Embryonic facial prominence (tissue), 1 donor: ENCODE measurements around the gene EHMT2.
"Not testable (repeated sequence)": the region's sequence is repeated elsewhere in the genome, so short reads cannot be mapped to it uniquely, and the experiment has no call there.

Source experiments
- DNase-seq: peaks from one replicate; pipeline ENCODE4 v3.0.0-alpha.2; 2016; ENCODE audit errors: extremely low spot score

EHMT2 gene

DNA sequence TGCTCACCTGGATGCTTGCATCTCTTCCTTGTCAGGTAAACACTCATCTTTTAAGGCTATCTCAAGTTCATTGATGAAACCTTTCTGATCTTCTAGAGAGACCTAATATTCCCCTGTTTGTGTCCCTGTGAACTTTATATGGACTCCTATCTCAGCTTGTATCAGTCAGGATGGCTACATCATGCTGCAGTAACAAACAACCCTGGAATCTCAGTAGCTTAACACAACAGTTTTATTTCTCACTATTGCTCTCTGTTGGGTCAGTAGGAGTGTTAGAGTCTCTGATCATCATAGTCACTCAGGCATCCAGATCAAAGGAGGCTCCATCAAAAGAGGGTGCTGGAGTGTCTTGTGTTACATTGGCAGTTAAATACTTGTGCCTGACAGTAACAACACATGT lies 17.9 kb upstream of the EHMT2 start:
- DNase-seq, result no peak

DNA sequence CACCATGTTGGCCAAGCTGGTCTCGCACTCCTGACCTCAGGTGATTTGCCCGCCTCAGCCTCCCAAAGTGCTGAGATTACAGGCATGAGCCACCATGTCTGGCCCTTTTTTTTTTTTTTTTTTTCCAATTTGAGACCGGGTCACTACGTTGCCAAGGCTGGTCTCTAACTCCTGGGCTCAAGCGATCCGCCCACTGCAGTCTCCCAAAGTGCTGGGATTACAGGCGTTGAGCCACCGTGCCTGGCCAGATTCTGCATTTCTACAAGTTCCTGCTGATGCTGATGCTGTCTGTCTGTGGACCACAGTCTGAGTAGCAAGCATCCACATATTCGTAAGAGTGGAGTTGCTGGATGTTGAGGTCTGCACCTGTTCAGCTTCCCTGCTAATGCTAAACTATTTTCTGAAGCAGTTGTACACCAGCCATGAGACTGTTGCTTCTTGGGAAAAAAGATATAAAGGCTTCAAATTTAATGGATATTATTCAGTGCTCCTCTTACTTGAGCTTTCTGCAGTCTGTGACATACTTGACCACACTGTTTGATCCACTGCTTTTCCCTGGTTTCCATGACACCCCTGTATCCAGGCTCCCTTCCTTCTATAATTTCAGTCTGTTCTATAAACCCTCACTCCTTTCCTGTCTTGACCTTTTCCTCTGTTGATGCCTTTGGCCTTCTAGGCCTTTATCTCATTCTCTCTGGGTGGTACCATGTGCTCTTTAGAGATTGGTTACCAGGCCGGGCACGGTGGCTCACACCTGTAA lies 14.5 kb upstream of the EHMT2 start:
- DNase-seq, result no peak

DNA sequence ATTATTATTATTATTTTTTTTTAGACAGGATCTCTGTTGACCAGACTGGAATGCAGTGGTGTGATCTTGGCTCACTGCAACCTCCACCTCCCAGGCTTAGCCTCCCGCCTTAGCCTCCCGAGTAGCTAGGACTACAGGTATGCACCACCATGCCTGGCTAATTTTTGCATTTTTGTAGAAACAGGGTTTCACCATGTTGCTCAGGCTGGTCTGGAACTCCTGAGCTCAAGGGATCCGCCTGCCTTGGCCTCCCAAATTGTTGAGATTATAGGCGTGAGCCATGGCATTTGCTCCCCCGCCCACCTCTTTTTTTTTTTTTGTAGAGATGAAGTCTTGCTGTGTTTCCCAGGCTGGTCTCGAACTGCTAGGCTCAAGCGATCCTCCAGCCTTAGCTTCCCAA lies 11.8 kb upstream of the EHMT2 start:
- not testable (repeated sequence) for DNase-seq

DNA sequence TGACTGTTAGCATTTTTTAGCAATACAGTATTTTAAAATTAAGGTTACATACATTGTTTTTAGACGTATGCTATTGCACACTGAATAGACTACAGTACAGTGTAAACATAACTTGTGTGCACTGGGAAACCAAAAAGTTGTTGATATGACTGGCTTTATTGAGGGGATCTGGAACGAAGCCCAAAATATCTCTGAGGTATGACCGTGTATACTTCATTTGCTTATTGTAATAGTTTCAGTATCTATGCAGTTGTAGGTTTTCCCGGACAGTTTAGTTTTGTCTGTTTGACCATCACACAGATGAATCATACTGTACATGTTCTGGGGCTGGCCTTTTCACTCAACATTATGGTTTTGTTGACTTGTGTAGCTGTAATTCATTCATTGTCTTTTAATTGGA lies 11.3 kb upstream of the EHMT2 start:
- no peak for DNase-seq

DNA sequence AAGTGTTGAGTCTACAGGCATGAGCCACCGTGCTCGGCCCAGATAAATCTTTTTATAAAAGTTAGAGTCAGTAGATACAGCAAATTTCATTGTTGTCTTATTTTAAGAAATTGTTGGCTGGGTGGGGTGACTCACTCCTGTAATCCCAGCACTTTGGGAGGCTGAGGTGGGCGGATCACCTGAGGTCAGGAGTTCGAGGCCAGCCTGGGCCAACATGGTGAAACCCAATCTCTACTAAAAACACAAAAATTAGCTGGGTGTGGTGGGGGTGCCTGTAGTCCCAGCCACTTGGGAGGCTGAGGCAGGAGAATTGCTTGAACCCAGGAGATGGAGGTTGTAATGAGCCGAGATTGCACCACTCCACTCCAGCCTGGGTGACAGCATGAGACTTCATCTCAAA lies 10.8 kb upstream of the EHMT2 start:
- not testable (repeated sequence) for DNase-seq

DNA sequence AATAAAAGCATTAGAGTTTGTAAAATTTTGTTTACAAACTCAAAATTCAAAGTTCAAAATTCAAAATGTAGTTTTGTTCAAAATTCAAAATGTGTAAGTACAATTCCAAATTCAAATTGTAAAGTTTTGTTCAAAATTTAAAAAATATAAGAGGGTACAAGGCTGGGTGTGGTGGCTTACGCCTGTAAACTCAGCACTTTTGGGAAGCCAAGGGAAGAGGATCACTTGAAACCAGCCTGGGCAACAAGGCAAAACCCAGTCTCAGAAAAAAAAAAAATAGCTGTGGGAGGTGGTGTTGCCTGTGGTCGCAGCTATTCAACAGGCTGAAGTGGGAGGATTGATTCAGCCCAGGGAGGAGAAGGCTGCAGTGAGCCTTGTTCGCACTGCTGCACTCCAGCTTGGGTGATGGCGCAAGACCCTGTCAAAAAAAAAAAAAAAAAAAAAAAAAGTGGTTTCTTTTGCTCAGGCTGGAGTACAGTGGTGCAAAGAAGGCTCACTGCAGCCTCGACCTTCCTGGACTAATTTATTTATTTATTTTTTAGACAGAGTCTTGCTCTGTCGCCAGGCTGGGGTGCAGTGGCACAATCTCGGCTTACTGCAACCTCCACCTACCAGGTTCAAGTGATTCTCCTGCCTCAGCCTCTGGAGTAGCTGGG lies 9.8 kb upstream of the EHMT2 start:
- DNase-seq, result no peak

DNA sequence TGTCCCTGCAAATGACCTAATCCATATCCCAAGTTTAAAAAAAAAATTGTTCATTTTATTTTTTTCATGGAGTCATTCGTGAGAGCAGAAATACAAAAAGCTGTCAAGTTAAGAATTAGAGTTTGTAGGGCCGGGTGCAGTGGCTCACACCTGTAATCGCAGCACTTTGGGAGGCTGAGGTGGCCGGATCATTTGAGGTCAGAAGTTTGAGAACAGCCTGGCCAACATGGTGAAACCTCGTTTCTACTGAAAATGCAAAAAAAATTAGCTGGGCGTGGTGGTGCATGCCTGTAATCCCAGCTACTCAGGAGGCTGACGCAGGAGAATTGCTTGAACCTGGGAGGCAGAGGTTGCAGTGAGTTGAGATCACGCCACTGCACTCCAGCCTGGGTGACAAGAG lies 9.2 kb upstream of the EHMT2 start:
- DNase-seq, result not testable (repeated sequence)

DNA sequence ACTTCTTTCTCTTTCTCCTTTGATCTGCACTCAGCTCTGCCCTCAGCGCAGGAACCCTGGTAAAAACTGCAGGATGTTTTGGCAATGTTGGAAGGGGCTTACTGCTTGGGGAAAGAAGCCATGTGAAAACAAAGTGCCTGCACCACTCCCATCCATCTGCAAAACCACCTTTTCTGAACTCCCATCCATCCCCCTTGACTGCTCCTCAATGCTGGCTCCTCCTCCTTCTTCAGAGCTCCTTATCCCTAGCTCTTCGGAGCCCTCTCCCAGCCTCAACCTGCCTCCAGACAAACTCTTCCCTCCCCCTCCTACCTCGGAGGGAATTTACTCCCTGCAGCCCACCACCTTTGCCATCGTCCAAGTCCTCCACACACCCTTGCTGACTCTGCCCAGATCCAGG lies 8.6 kb upstream of the EHMT2 start:
- DNase-seq, result no peak

DNA sequence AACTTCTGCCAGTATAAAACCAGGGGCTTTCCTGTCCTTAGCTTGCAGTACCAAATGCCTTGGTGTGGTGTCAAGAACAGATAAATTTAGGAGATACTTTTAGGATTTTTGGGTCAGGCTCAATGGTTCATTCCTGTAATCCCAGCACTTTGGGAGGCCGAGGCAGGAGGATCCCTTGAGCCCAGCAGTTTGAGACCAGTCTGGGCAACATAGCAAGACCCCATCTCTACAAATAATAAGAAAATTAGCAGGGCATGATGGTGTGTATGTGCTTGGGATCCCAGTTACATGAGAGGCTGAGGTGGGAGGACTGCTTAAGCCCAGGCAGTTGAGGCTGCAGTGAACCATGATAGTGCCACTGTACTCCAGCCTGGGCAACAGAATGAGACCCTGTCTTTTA lies 7.5 kb upstream of the EHMT2 start:
- DNase-seq, result no peak

DNA sequence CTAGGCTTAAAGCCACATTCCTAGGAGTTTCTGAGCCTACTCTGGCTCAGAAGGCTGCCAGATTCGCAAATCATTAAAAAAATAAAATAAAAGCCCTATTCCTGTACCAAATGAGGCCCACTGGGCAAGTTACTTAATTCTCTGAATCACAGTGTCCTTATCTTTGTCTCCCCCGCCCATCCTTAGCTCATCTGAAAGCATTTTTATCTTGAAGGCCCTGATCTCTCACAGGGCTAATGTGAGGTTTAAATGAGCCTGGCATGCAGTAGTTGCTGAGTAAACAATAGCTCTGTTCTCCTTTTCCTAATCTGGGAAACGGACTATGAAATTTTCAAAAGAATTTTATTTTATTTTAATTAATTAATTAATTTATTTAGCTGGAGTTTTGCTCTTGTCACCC lies 6.5 kb upstream of the EHMT2 start:
- DNase-seq, result no peak

DNA sequence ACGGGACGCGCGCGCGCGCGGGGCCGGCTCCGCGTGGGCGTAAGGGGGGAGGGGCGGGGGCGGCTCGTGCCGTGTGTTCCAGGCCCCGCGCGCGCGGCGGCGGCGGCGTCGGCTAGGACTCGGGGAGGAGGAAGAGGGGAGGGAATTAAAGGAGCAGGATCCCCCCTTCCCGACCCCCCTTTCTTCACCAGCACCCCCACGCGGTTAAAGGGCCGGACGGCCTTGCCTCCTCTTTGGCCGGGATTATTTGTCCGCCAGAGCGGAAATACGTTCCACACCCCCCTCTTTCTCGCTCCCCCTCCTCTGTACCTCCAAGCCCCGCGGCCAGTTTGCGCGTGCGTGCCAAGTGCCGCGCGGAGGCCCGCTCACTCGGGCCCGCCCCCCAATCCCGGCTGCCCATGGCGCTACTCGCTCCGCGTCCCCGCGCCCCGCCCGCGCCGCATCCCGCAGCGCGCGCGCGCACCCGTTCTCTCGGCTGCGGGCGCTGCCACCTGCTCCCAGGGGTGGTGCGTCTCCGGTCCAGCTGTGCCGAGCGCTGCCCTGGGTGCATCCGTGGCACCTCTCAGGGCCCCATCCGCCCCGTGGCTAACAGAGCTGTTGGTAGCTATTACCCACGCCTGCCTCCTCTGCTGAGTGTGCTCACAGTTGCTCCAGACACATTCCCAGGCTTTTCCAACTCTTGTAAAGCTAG lies 4.6 kb upstream of the EHMT2 start, which contains the start of gene ZBTB12:
TSS of gene ZBTB12 (minus strand) at position 134 of the 691 bp plus-strand sequence. CDS start 781 bp downstream, outside the sequence.
- peak; percentile 93 for DNase-seq

DNA sequence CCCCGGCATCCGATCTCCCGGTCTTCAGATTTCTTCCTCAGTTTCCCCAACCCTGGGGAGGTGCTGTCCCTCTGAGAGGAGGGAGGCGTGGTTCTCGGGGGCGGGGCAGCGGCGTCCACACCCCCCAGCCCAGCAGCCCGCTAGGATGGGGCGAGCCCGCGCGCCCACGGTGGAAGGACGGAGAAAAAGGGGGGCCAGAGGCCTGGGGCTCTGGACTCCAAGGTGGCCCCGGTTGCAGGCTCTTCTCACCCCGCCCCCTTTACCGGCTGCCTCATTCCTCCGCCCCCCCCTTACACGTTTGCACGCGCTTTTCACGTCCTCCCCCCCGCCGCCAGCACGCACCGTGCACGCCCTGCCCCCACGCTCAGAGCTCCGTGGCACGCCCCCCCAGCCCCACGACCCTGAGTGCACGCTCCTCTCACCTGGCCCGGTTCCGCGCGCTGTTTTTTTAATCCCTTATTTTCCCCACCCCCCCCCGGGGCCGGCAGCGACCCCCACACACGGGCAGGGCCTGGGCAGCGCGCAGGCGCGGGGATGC lies 4.0 kb upstream of the EHMT2 start:
- no peak for DNase-seq

DNA sequence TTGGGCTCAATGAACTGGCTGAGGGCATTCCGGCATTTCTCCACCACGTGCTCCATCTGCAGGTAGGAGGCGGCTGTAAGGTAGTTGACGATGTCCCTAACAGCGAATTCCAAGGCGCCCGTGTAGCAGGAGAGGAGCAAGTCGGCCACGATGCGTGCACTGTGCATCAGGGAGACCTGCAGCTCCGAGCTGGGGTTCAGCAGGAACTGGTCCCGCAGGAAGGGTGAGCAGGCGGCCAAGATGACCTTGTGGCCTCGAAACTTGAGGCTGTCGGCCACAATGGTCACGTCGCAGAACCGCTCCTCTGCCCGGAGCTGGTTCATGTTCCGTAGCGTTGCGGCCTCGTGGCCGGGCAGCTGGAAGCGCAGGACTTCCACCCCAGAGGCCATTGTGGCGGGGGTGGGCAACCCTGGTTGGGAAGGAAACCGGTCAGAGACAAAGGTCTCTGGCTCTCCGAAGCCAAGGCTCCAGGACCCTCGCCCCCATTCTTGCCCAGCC lies 3.5 kb upstream of the EHMT2 start:
- no peak for DNase-seq

DNA sequence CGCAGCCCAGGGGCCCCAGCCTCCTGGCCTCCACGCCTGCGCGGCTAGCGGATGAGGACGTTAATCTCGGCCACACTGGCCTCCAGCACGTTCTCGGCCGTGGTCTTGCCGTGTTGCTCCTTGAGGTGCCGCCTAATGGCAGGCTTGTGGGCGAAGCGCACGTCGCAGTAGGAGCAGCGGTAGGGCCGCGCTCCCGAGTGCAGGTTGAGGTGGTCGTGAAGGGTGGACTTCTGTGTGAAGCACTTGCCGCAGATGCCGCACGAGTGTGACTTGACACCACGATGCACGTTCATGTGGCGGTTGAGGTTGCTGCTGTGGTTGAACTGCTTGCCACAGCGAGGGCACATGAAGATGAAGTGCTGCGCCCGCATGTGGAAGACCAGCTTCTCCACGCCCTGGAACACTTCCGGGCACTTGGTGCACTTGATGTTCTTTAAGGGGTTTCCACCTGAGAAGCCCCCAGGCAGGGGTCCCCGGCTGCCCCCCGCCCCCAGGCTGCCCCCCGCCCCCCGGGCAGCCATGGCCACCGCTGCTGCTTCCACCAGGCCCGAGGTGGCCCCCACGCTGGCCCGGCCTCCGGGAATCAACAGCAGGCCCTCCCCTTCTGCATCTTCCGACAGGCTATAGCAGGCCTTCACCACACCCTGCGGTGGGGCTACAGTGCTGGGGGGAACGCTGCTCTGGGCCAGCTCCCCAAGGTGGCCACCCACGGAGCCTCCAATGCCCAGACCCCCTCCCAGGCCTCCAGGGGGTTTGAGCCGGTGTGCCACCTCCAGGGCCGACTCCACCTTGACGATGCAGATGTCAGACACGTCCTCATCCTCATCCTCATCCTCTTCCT lies 2.6 kb upstream of the EHMT2 start:
- no peak for DNase-seq

DNA sequence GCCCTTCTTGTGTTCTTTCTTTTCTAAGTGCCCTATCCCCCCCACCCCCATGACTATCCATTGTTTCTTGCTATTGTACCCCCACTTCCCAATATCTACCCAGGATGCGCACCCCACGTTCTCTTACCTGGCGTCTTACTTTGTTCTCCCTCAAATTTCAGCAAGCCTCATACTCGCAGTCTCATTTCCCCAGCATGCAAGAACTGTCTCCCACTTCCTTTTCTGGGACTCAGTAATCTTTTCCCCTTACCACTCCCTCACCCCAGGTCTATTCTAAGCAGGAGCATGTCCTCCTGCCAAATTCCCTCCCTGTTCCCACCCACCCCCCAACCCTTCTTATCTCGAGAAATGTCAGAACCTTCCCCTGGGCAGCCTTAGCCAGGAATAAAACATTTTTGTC lies 1.7 kb upstream of the EHMT2 start:
- no peak for DNase-seq

DNA sequence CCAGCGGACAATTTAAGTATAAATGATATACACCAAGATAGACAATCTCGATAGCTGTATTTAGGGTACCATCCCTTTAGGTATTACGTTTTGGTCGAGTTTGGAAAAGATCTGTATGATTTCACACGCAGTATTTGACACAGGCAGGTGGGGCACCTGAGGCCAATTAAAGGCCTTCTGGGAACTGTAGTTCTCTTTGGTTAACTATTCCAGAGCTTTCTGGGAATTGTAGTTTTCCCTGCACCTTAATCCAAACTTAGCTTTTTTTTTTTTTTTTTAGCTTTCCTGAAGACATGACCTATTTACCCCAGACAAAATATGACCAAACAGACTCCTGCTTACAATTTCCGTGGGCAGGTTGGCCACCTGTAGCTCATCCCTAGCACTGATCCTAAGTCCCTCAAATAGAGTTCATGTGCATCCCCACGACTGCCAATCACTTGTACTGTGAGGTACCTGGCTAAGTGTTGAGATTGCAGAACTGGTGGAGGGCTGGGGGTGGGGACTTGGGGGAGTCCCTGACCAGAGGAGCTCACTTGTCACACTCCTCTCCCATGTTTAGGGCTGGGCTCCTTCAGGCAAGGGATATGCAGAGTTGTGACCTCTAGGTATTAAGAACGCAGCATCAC lies 999 bp upstream of the EHMT2 start:
- no peak for DNase-seq

DNA sequence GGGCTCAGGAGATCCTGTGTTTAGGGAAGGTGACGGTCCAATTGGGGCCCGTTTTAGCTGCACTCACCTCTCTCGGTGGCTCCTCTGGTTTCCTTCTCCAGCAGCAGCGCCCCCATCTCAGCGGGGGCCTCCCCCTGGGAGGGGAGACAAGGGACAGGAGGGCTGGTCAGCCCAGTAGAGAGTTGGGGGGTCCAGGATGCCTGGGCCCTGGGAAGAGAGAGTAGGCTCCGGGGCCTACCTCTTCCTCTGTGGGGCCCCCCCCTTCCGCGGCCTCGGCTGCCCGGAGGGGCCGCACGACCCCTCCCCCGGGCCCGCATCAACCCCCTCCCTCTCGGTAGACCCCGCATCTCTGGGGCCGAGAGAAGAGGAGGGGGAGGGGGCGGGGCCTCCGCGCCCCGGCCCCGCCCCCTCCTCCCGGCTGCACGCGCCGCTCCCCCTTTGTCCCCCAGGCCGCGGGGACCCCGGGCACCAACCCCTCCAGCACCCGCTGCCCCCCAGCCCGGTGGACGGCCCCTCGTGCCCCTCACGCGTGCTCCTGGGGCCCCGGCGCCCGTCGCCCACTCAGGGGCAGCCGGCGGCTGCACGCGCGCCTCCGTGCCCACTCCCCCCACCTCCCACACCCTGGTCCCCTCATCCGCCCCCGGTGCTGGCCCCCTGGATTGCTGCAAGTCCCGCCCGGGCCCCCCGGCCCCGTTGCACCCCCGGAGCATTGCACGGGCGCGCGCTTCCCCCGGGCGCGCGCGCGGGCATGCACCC lies 464 bp downstream of the EHMT2 start:
- no peak for DNase-seq

DNA sequence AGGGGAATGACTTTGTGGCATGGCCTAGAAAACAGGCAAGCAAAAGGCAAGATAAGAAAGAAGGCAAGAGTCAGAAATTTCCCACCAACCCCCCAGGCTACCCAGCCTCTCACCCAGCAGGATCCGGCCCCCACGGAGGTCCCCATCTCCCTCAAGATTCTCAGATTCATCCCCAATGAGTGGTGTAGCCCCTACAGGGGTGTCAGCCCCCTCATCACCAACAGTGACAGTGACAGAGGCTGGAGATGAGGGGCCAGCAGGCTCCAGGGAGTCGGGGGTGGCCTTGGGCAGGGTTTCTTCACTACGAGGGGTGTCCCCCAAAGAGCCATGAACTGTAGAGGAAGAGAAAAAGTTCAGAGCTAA lies 1.0 kb downstream of the EHMT2 start:
- no peak for DNase-seq

DNA sequence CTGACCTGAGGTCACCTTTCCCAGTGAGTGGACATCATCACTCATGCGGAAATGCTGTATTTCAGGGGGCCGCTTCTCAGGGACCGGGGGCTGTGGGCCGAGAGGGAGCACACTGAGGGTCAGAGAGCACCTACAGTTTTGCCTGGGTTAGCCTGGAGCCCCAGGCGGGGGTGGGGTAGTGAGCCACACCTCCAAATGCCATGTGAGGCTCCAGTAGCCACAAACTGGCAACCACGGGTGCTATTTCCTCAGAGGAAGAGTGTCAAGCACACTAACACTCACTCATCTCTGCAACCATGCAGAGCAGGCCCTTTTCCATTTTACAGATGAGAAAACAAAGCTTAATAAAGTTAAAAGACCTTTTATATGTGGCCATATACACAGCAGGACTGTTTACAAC lies 4.7 kb downstream of the EHMT2 start:
- no peak for DNase-seq

DNA sequence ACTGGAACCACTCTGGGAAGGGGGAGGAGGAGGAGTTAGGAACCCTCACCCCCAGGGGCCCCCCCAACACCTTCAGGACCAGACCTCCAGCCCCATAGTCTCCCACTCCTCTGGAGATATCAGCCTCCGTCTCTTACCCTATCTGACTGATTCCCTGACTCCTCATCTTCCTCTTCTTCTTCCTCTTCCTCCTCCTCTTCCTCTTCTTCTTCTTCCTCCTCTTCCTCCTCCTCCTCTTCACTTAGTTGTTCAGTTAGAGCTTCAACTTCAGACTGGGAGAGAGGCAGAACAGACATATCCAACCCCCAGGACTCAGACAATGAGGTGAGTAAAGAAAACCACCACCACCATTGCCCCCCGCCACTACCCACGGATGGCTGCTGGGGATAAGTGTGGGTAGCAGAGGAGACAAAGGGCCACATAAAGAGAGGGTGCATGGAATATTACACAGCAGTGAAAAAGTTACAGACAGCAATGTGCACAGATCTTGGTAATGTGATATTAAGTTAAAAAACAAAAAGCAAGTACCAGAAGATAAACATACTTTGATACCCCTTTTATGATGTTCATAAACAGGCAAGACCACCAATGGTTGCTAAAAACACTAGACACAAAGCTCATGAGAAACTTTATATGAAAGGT lies 8.0 kb downstream of the EHMT2 start:
- DNase-seq, result no peak
